ENCODE measurements around the gene DDX1.
A peak's percentile ranks its signal among the peaks of the same experiment; 100 is the strongest.

The DDX1 gene

GRCh38 chr2:15631883-15632282, 40.2 kb downstream of the DDX1 start:
- TF ChIP-seq CTCF (IDR thresholded peaks at IDR 0.05; ENCODE audit: borderline replicate concordance, insufficient read depth, low read depth, low read length): no peak
- no peak overlapping the region for H3K4me3 ChIP-seq (ENCODE audit: low read depth, low read length)

- no peak for TF ChIP-seq CTCF (IDR thresholded peaks at IDR 0.05; ENCODE audit: borderline replicate concordance, insufficient read depth, low read depth, low read length)
Observed at GRCh38 chr2:15633043-15633970, 41.6 kb downstream of the DDX1 start.

GRCh38 chr2:15633971-15634346, 42.3 kb downstream of the DDX1 start:
- H3K4me3 ChIP-seq (ENCODE audit: low read depth, low read length): no peak overlapping the region
- no peak for TF ChIP-seq CTCF (IDR thresholded peaks at IDR 0.05; ENCODE audit: borderline replicate concordance, insufficient read depth, low read depth, low read length)

More at GRCh38 chr2:15633043-15633970, 41.6 kb downstream of the DDX1 start:
- no peak overlapping the region for H3K4me3 ChIP-seq (ENCODE audit: low read depth, low read length)

- TF ChIP-seq CTCF (IDR thresholded peaks at IDR 0.05; ENCODE audit: borderline replicate concordance, insufficient read depth, low read depth, low read length): no peak
- no peak overlapping the region for H3K4me3 ChIP-seq (ENCODE audit: low read depth, low read length)
Observed at GRCh38 chr2:15634846-15635490, 43.3 kb downstream of the DDX1 start.

GRCh38 chr2:15636972-15637785, 45.5 kb downstream of the DDX1 start:
- H3K4me3 ChIP-seq (ENCODE audit: low read depth, low read length): no peak overlapping the region
- TF ChIP-seq CTCF (IDR thresholded peaks at IDR 0.05; ENCODE audit: borderline replicate concordance, insufficient read depth, low read depth, low read length): peak; percentile 66; the same call in 1 of the 2 replicates

GRCh38 chr2:15638720-15639119, 47.1 kb downstream of the DDX1 start:
- no peak for TF ChIP-seq CTCF (IDR thresholded peaks at IDR 0.05; ENCODE audit: borderline replicate concordance, insufficient read depth, low read depth, low read length)
- H3K4me3 ChIP-seq (ENCODE audit: low read depth, low read length): no peak overlapping the region
